Stomach (tissue), 4 donors: ENCODE results near the gene SLC12A7.

Experiments
- CTCF ChIP-seq, 7 experiments: fragments of 450-650 bp in 4 of 7; fragments of 200-600 bp in 3 of 7; sonication (generic) in 3 of 7; IDR thresholded peaks; one replicate each; pipeline ENCODE4 v1.5.1; 2016 to 2019; ENCODE audit warnings: antibody characterized with exemption in 7 of 7, control low read depth in 2 of 7, mild to moderate bottlenecking in 1 of 7
- POLR2A ChIP-seq, 4 donors: fragments of 450-650 bp; IDR thresholded peaks; one replicate each; pipeline ENCODE4 v1.6.1; 2016; ENCODE audit warnings: antibody characterized with exemption in 4 of 4, control low read depth in 2 of 4, mild to moderate bottlenecking in 1 of 4, moderate library complexity in 1 of 4
- POLR2AphosphoS5 ChIP-seq, 3 donors: sonication (generic); formaldehyde crosslinking; IDR thresholded peaks; one replicate each; pipeline ENCODE4 v1.6.1; 2016; ENCODE audit warnings: antibody characterized with exemption in 3 of 3

GRCh38 chr5:1054799-1055775 is 56.8 kb downstream of the SLC12A7 start:
- TF ChIP-seq CTCF (IDR thresholded peaks at IDR 0.05) (no peak), POLR2A (IDR thresholded peaks at IDR 0.05) (no peak), POLR2AphosphoS5 (IDR thresholded peaks at IDR 0.05) (no peak)
